GM12801 (cell line): ENCODE data around the gene RNF114.

Experiments
- CTCF ChIP-seq: IDR thresholded peaks from one replicate; pipeline ENCODE4 v1.5.1; 2011; ENCODE audit warnings: control low read depth; ENCODE audit not compliant: insufficient read length; ENCODE audit errors: extremely low read depth

The RNF114 gene

DNA sequence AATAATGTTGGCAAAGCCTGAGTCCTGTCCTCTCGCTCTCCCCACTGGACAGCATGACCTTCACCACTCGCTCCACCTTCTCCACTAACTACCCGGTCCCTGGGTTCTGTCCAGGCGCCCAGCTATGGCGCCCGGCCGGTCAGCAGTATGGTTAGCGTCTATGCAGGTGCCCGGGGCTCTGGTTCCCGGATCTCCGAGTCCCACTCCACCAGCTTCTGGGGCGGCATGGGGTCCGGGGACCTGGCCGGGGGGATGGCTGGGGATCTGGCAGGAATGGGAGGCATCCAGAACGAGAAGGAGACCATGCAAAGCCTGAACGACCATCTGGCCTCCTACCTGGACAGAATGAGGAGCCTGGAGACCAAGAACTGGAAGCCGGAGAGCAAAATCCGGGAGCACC lies 20.5 kb downstream of the RNF114 start:
- TF ChIP-seq CTCF: no peak

DNA sequence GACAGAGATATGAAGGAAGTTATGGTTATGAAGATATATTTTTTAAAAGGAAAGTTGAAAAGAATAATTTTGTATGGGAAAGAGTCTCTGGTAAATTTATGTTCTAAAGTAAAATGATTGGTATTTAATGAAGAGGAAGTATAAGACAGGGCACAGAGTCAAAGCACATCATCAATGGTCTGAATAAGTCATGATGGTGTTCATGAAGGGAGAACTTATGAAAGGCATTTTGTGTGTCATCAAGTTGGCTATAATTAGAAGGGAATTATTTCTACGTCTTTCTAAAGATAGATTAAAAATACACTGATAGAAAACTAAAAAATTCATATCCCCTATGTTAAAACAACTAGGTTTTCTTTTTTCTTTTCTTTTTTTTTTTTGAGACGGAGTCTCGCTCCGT lies 25.2 kb downstream of the RNF114 start:
- no peak for TF ChIP-seq CTCF

DNA sequence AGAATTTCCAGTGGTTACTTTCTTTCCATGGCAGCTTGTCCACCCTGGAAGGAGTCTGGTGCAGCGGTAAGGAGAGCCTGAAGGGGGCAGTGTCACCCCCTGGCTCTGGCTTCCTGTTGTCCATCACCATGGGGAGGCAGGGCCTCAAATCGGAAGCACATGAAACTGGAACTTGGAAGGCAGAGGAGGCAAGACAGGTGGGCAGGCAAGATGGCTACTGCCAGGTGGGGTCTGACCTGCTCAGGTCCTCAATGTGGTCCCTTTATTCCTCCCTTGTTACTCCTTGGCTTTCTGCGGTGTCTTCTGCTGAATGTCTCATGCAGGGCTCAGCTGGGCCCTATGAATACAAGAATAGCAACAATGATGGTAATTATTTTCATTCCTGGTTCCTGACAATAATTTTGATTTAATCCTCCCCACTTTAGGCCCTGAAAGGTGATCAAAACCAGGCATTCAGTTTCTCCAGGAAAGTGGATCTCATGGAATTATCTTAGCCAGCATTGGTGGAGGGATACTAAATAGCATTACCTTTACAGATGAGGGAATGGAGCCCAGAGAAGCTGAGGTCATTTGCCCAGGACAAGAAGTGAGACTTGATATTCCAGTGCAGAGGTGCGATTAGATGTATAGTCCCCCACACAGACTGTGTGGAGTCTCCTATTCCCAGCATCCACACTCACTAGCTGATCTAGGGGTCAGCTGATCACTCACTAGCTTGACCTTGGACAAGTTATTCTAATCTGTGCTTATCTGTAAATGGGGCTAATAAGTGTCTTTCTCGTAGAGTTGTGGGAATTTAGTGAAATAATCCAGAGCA lies 29.0 kb downstream of the RNF114 start:
- TF ChIP-seq CTCF: no peak

DNA sequence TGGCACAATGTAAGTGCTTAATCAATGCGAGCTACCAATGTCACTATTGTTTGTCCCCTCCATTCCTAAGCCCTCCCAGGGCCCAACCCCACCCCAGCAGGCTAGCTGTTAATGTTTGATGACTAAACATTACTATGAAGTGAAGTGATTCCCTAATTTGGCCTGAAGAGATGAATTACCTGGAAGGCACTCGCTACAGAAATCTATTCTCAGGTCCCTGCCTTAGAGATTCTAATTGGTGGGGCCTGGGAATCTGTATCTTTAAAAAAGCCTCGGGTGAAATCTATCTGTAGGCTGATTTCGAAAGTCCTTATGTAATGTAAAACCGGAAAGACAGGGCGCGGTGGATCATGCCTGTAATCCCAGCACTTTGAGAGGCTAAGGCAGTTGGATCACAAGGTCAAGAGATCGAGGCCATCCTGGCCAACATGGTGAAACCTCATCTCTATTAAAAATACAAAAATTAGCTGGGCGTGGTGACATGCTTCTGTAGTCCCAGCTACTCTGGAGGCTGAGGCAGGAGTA lies 29.6 kb downstream of the RNF114 start:
- TF ChIP-seq CTCF: no peak

- TF ChIP-seq CTCF: no peak
Measured at GRCh38 chr20:49966861-49967260, 30.7 kb downstream of the RNF114 start.

- no peak for TF ChIP-seq CTCF
Measured at GRCh38 chr20:49969234-49969633, 33.0 kb downstream of the RNF114 start.

- no peak for TF ChIP-seq CTCF
Measured at GRCh38 chr20:49969946-49970345, 33.7 kb downstream of the RNF114 start.
